ENCODE results near the gene ANKS6. TPM values are rescaled to one million over a fixed set of nuclear protein-coding genes. Genes with fewer than 3 reads are reported as not detected.

Gene ANKS6
- total RNA-seq, 1 donor = 12.7 TPM

Other genes with a start within 250 kb of the ANKS6 start
- gene GABBR2, start 87.6 kb downstream of the ANKS6 start, total RNA-seq (ENCODE audit: low replicate concordance) = 0.16 and 0.27 TPM in 2 replicates
- gene GALNT12, start 11.1 kb upstream of the ANKS6 start, total RNA-seq (ENCODE audit: low replicate concordance) = 24.9 and 138 TPM in 2 replicates
- gene COL15A1, start 147.4 kb upstream of the ANKS6 start, total RNA-seq (ENCODE audit: low replicate concordance) = 25.1 and 25.3 TPM in 2 replicates